ENCODE results near the gene POFUT2. TPM values are rescaled to one million over a fixed set of nuclear protein-coding genes. Genes with fewer than 3 reads are reported as not detected.
A peak's percentile ranks its signal among the peaks of the same experiment; 100 is the strongest.
"Not testable (repeated sequence)": the region's sequence is repeated elsewhere in the genome, so short reads cannot be mapped to it uniquely, and the experiment has no call there.

Gene POFUT2
- total and polyA plus RNA-seq, 5 donors = 14.1 to 20.3 (median 18.6) TPM

- DNase-seq (peak; percentile 59 to 76 (median 74)), ATAC-seq (peak; percentile 28 to 29)
- Histone ChIP-seq H3K9me3 (ENCODE audit: control insufficient read depth, low read length) (no peaks in the 10 kb centered on the region), H3K27me3 (ENCODE audit: control insufficient read depth, insufficient read depth) (no peaks in the 10 kb centered on the region), H3K4me1 (ENCODE audit: control insufficient read depth, insufficient read depth, low read length) (peaks cover 3% of the 10 kb centered on the region), H3K27ac (ENCODE audit: low read length) (peak overlapping the region; percentile 32), H3K4me3 (ENCODE audit: low read length) (no peak overlapping the region)
- intact Hi-C loops (cut with DNase I) = loop anchor here in 1 of 4 donors (5.0 kb wide), 1 partner anchor 54 kb away; no protein-coding TSS in a partner anchor
- WGBS = 64% methylated on average over 27 of the region's 27 CpGs
Observed at GRCh38 chr21:45308194-45309068, 20.7 kb upstream of the POFUT2 start.

DNA sequence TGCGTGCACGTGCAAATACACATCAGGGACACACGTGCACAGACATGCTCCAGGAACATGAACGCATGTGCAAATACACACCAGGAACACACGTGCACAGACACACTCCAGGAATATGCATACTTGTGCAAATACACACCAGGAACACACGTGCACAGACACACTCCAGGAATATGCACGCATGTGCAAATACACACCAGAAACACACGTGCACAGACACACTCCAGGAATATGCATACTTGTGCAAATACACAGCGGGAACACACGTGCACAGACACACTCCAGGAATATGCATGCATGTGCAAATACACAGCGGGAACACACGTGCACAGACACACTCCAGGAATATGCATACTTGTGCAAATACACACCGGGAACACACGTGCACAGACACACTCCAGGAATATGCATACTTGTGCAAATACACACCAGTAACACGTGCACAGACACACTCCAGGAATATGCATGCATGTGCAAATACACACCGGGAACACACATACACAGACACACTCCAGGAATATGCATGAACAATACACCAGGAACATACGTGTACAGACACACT lies 20.0 kb upstream of the POFUT2 start:
- not testable (repeated sequence) for ATAC-seq; H3K4me3 ChIP-seq (ENCODE audit: low read length); H3K9me3 ChIP-seq (ENCODE audit: control insufficient read depth, low read length); DNase-seq; H3K4me1 ChIP-seq (ENCODE audit: control insufficient read depth, insufficient read depth, low read length); H3K27me3 ChIP-seq (ENCODE audit: control insufficient read depth, insufficient read depth)
- intact Hi-C loops (cut with DNase I) = loop anchor here in 1 of 4 donors (5.0 kb wide), 1 partner anchor 55 kb away; no protein-coding TSS in a partner anchor
- peak overlapping the region; percentile 40 for H3K27ac ChIP-seq (ENCODE audit: low read length)
- 87% methylated on average over 17 of the region's 17 CpGs for WGBS

DNA sequence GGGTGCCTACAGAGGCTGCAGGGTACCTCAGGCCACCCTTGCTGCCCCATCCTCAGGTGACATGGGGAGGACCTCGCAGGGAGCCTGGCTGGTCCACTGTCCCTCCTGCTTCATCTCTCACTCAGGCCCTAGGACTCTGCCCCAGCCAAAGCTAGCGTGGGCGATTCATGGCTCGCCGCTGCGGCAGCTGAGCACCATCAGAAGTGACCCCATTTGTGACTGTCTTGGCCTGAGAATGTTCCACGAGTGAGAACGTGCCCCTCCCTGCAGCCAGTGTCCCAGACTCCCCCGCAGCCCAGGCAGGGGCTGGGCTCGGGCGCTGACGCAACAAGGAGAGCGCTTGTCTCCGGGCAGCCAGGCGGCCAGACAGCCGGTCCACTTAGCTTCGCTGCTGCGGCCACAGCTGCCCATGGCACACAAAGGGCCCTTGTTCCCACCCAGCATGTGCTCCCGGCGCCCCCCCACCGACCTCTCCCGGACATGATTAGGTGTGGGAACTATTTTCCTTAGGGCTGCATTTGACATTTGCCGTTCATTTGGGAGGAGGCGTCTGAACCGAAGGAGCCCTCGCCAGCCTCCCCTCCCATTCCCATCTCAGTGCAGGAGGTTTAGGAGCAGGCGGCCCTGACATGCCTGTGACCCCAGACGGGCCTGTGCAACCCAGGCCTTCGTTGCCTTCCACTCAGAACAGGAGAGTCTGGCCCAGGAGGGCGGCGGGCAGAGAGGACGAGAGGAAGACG lies 19.3 kb upstream of the POFUT2 start:
- peaks cover 3% of the 10 kb centered on the region for H3K4me1 ChIP-seq (ENCODE audit: control insufficient read depth, insufficient read depth, low read length)
- H3K4me3 ChIP-seq (ENCODE audit: low read length) = no peak overlapping the region
- H3K27ac ChIP-seq (ENCODE audit: low read length) = peak overlapping the region; percentile 74
- no peaks in the 10 kb centered on the region for H3K9me3 ChIP-seq (ENCODE audit: control insufficient read depth, low read length)
- intact Hi-C loops (cut with DNase I) = loop anchor here in 1 of 4 donors (5.0 kb wide), 1 partner anchor 55 kb away; no protein-coding TSS in a partner anchor
- DNase-seq (peak; percentile 94 to 96 (median 96)), ATAC-seq (peak; percentile 66 to 85)
- WGBS = 41% methylated on average over 33 of the region's 33 CpGs
- no peaks in the 10 kb centered on the region for H3K27me3 ChIP-seq (ENCODE audit: control insufficient read depth, insufficient read depth)

DNA sequence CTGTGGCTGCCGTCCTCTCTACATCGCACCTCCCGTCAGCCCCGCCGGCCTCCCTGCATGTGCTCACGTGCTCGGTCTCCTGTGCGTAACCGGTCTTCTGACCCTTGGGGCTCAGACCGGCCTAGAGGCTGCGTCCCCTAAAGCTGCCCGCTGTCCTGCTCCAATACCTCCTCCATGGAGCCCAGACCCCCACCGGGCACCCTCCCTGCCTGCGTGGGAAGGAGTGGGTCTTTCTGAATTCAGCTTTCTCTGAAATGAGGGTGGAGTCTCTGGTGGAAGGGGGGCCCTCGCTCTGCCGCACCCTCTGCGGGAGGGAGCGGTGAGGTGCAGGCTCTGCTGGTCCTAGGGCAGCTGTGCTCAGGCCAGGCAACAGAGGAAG lies 18.7 kb upstream of the POFUT2 start:
- no peaks in the 10 kb centered on the region for H3K9me3 ChIP-seq (ENCODE audit: control insufficient read depth, low read length)
- peaks cover 5% of the 10 kb centered on the region for H3K4me1 ChIP-seq (ENCODE audit: control insufficient read depth, insufficient read depth, low read length)
- DNase-seq (peak in 2 of 3 donors; percentile 43 to 50), ATAC-seq (no peak)
- no peaks in the 10 kb centered on the region for H3K27me3 ChIP-seq (ENCODE audit: control insufficient read depth, insufficient read depth)
- intact Hi-C loops (cut with DNase I) = loop anchor here in 1 of 4 donors (5.0 kb wide), 1 partner anchor 56 kb away; no protein-coding TSS in a partner anchor
- H3K4me3 ChIP-seq (ENCODE audit: low read length) = no peak overlapping the region
- 84% methylated on average over 18 of the region's 18 CpGs for WGBS
- H3K27ac ChIP-seq (ENCODE audit: low read length) = peak overlapping the region; percentile 74

- Histone ChIP-seq H3K27me3 (ENCODE audit: control insufficient read depth, insufficient read depth) (no peaks in the 10 kb centered on the region), H3K9me3 (ENCODE audit: control insufficient read depth, low read length) (no peaks in the 10 kb centered on the region), H3K4me3 (ENCODE audit: low read length) (no peak overlapping the region), H3K27ac (ENCODE audit: low read length) (no peak overlapping the region), H3K4me1 (ENCODE audit: control insufficient read depth, insufficient read depth, low read length) (peaks cover 9% of the 10 kb centered on the region)
- ATAC-seq (no peak), DNase-seq (peak; percentile 10 to 34 (median 33))
- intact Hi-C loops (cut with DNase I) = loop anchor here in 1 of 4 donors (5.0 kb wide), 1 partner anchor 56 kb away; no protein-coding TSS in a partner anchor
- WGBS = 82% methylated on average over 9 of the region's 9 CpGs
Observed at GRCh38 chr21:45305836-45306235, 18.1 kb upstream of the POFUT2 start.

DNA sequence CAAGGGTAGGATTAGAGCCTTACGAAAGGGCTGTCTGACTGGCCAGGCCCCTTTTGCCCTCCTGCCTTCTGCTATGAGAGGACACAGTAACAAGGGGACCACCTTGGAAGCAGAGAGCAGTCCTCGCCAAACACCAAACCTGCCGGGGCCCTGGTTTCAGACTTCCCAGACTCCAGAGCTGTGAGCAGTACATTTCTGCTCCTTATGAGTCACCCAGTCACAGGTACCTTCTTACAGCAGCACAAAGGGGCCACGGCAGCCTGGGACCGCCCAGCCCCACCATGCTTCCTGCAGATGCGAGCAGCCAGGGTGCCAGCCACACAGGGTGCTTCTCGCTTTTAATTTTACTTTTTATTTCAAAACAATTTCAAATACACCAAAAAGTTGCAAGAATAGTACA lies 17.2 kb upstream of the POFUT2 start:
- Histone ChIP-seq H3K27ac (ENCODE audit: low read length) (no peak overlapping the region), H3K27me3 (ENCODE audit: control insufficient read depth, insufficient read depth) (no peaks in the 10 kb centered on the region), H3K9me3 (ENCODE audit: control insufficient read depth, low read length) (no peaks in the 10 kb centered on the region), H3K4me3 (ENCODE audit: low read length) (no peak overlapping the region), H3K4me1 (ENCODE audit: control insufficient read depth, insufficient read depth, low read length) (peaks cover 13% of the 10 kb centered on the region)
- 89% methylated on average over 7 of the region's 7 CpGs for WGBS
- intact Hi-C loops (cut with DNase I) = loop anchor here in 2 of 4 donors (5.0 kb wide), 1 partner anchor 57 kb away; no protein-coding TSS in a partner anchor
- DNase-seq (peak; percentile 12 to 40 (median 39)), ATAC-seq (no peak)

- intact Hi-C loops (cut with DNase I) = loop anchor here in 1 of 4 donors (5.0 kb wide), 1 partner anchor 58 kb away; no protein-coding TSS in a partner anchor
- H3K27me3 ChIP-seq (ENCODE audit: control insufficient read depth, insufficient read depth) = no peaks in the 10 kb centered on the region
- no peak for ATAC-seq
- no peaks in the 10 kb centered on the region for H3K9me3 ChIP-seq (ENCODE audit: control insufficient read depth, low read length)
- no peak overlapping the region for H3K27ac ChIP-seq (ENCODE audit: low read length)
- H3K4me1 ChIP-seq (ENCODE audit: control insufficient read depth, insufficient read depth, low read length) = peaks cover 13% of the 10 kb centered on the region
- WGBS = 90% methylated on average over 6 of the region's 6 CpGs
- H3K4me3 ChIP-seq (ENCODE audit: low read length) = no peak overlapping the region
- DNase-seq = peak in 1 of 3 donors; percentile 33
Observed at GRCh38 chr21:45304476-45304830, 16.8 kb upstream of the POFUT2 start.

GRCh38 chr21:45303751-45304475 lies 16.2 kb upstream of the POFUT2 start:
- no peak overlapping the region for H3K4me3 ChIP-seq (ENCODE audit: low read length)
- WGBS = 92% methylated on average over 19 of the region's 19 CpGs
- intact Hi-C loops (cut with DNase I) = loop anchor here in 1 of 4 donors (5.0 kb wide), 1 partner anchor 58 kb away; no protein-coding TSS in a partner anchor
- no peak overlapping the region for H3K27ac ChIP-seq (ENCODE audit: low read length)
- no peaks in the 10 kb centered on the region for H3K9me3 ChIP-seq (ENCODE audit: control insufficient read depth, low read length)
- ATAC-seq = no peak
- DNase-seq = peak; percentile 11 to 53 (median 47)
- H3K4me1 ChIP-seq (ENCODE audit: control insufficient read depth, insufficient read depth, low read length) = peaks cover 13% of the 10 kb centered on the region
- H3K27me3 ChIP-seq (ENCODE audit: control insufficient read depth, insufficient read depth) = no peaks in the 10 kb centered on the region

DNA sequence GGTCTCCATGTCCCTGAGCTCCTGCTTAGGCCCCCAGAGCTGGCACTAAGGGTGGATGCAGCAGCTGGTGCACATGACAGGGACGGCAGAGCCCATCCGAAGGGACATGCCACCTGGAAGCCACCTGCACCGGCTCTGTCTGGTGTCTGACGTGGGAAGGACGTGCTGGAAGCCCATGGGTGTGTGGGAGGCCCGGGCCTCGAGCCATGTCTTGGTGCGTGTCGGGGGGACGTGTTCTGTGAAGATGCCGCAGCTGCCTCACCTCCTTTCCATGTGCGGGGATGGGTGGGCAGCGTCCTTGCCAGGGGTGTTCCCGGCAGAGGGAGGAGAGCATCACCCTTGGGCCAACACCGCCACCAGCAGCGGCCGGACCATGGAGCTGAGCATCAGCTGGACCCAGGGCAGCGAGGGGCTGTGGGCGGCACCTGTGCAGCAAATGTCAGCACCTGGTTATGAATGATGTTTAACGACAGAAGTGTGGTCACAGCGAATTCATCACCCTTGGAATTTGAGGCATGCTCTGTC lies 15.5 kb upstream of the POFUT2 start:
- WGBS = 89% methylated on average over 21 of the region's 21 CpGs
- no peaks in the 10 kb centered on the region for H3K27me3 ChIP-seq (ENCODE audit: control insufficient read depth, insufficient read depth)
- intact Hi-C loops (cut with DNase I) = loop anchor here in 1 of 4 donors (5.0 kb wide), 1 partner anchor 59 kb away; no protein-coding TSS in a partner anchor
- peak overlapping the region; percentile 55 for H3K27ac ChIP-seq (ENCODE audit: low read length)
- H3K4me1 ChIP-seq (ENCODE audit: control insufficient read depth, insufficient read depth, low read length) = peaks cover 13% of the 10 kb centered on the region
- no peak overlapping the region for H3K4me3 ChIP-seq (ENCODE audit: low read length)
- H3K9me3 ChIP-seq (ENCODE audit: control insufficient read depth, low read length) = no peaks in the 10 kb centered on the region
- DNase-seq (peak; percentile 19 to 65 (median 53)), ATAC-seq (no peak)

All from right cardiac atrium (tissue), 5 donors.